Limb (tissue), 2 donors: ENCODE results near the gene KDM4C.

Experiments
- DNase-seq, 2 donors: peaks; one replicate each; pipeline ENCODE4 v3.0.0-alpha.2; 2016; ENCODE audit errors: extremely low spot score in 2 of 2

The KDM4C gene

GRCh38 chr9:6901180-6901579 lies 143.4 kb downstream of the KDM4C start:
- no peak for DNase-seq

GRCh38 chr9:6902423-6902822 lies 144.7 kb downstream of the KDM4C start:
- DNase-seq, result no peak

- DNase-seq, result no peak
Measured at GRCh38 chr9:6904371-6904770, 146.6 kb downstream of the KDM4C start.

GRCh38 chr9:6905850-6906375 lies 148.1 kb downstream of the KDM4C start:
- DNase-seq, result no peak

GRCh38 chr9:6907772-6908381 lies 150.1 kb downstream of the KDM4C start:
- DNase-seq, result peak in 1 of 2 donors; percentile 36

- DNase-seq, result no peak
Measured at GRCh38 chr9:6909181-6909580, 151.4 kb downstream of the KDM4C start.

- DNase-seq, result peak in 1 of 2 donors; percentile 7
Measured at GRCh38 chr9:6910032-6910431, 152.3 kb downstream of the KDM4C start.

GRCh38 chr9:6910497-6910896 lies 152.7 kb downstream of the KDM4C start:
- no peak for DNase-seq

- no peak for DNase-seq
Measured at GRCh38 chr9:6911901-6912638, 154.3 kb downstream of the KDM4C start.

GRCh38 chr9:6915635-6916034 lies 157.9 kb downstream of the KDM4C start:
- no peak for DNase-seq

GRCh38 chr9:6917162-6917561 lies 159.4 kb downstream of the KDM4C start:
- no peak for DNase-seq

GRCh38 chr9:6920041-6920440 lies 162.3 kb downstream of the KDM4C start:
- DNase-seq, result no peak

- DNase-seq, result no peak
Measured at GRCh38 chr9:6921315-6921714, 163.5 kb downstream of the KDM4C start.

GRCh38 chr9:6922124-6922676 lies 164.4 kb downstream of the KDM4C start:
- no peak for DNase-seq

- no peak for DNase-seq
Measured at GRCh38 chr9:6922680-6923079, 164.9 kb downstream of the KDM4C start.

GRCh38 chr9:6923086-6923485 lies 165.3 kb downstream of the KDM4C start:
- DNase-seq, result no peak

GRCh38 chr9:6924149-6924548 lies 166.4 kb downstream of the KDM4C start:
- no peak for DNase-seq

- DNase-seq, result no peak
Measured at GRCh38 chr9:6924988-6925563, 167.3 kb downstream of the KDM4C start.

- DNase-seq, result no peak
Measured at GRCh38 chr9:6925836-6926235, 168.1 kb downstream of the KDM4C start.

GRCh38 chr9:6926436-6926835 lies 168.7 kb downstream of the KDM4C start:
- DNase-seq, result no peak

- DNase-seq, result no peak
Measured at GRCh38 chr9:6927838-6928237, 170.1 kb downstream of the KDM4C start.

- no peak for DNase-seq
Measured at GRCh38 chr9:6928863-6929262, 171.1 kb downstream of the KDM4C start.
